ENCODE measurements around the gene ADRB1. TPM values are rescaled to one million over a fixed set of nuclear protein-coding genes. Genes with fewer than 3 reads are reported as not detected.

Gene ADRB1
- total RNA-seq, 4 donors from 2014 or later = 0.13 to 0.66 (median 0.18) TPM; not detected in 1

- no peaks in the 10 kb centered on the region for H3K9me3 ChIP-seq
- H3K4me1 ChIP-seq = peaks cover 6% of the 10 kb centered on the region in 2 donors
- intact Hi-C loops (cut with DNase I; ENCODE audit: low total_unique reads) (no loop called here), in situ Hi-C loops (cut with MboI; ENCODE audit: low sequenced_read_pairs in 4 of 4) (no loop called here)
- H3K27ac ChIP-seq = no peak overlapping the region
- H3K36me3 ChIP-seq = no peaks in the 10 kb centered on the region
- ATAC-seq (no peak), DNase-seq (no peak)
- TF ChIP-seq POLR2A (IDR thresholded peaks at IDR 0.05) = no peak
- no peak for TF ChIP-seq CTCF (IDR thresholded peaks at IDR 0.05 in 4 of 5, conservative IDR thresholded peaks at IDR 0.05 in 1 of 5)
- peaks cover 11 to 25% (median 23%) of the 10 kb centered on the region in 3 donors for H3K27me3 ChIP-seq
- H3K4me3 ChIP-seq = peak overlapping the region in 3 of 4 donors; percentile 27 to 43 (median 32)
Measured at GRCh38 chr10:114045136-114046086, 1.7 kb downstream of the ADRB1 start.

- Histone ChIP-seq H3K36me3 (no peaks in the 10 kb centered on the region), H3K9me3 (no peaks in the 10 kb centered on the region), H3K4me1 (peaks cover 6% of the 10 kb centered on the region in 2 donors), H3K27ac (no peak overlapping the region), H3K4me3 (peak overlapping the region in 2 of 4 donors; percentile 27 to 43), H3K27me3 (peaks cover 11 to 25% (median 23%) of the 10 kb centered on the region in 3 donors)
- DNase-seq (no peak), ATAC-seq (no peak)
- TF ChIP-seq POLR2A (IDR thresholded peaks at IDR 0.05) = no peak
- TF ChIP-seq CTCF (IDR thresholded peaks at IDR 0.05 in 4 of 5, conservative IDR thresholded peaks at IDR 0.05 in 1 of 5) = no peak
- in situ Hi-C loops (cut with MboI; ENCODE audit: low sequenced_read_pairs in 4 of 4) (no loop called here), intact Hi-C loops (cut with DNase I; ENCODE audit: low total_unique reads) (no loop called here)
Measured at GRCh38 chr10:114046087-114046458, 2.4 kb downstream of the ADRB1 start.

- H3K27me3 ChIP-seq = peaks cover 11 to 22% (median 12%) of the 10 kb centered on the region in 3 donors
- H3K36me3 ChIP-seq = no peaks in the 10 kb centered on the region
- in situ Hi-C loops (cut with MboI; ENCODE audit: low sequenced_read_pairs in 4 of 4) = no loop called here
- intact Hi-C loops (cut with DNase I; ENCODE audit: low total_unique reads) = no loop called here
- DNase-seq (no peak), ATAC-seq (no peak)
- no peaks in the 10 kb centered on the region for H3K9me3 ChIP-seq
- peaks cover 1 to 6% of the 10 kb centered on the region in 2 donors for H3K4me1 ChIP-seq
- no peak overlapping the region for H3K4me3 ChIP-seq
- no peak overlapping the region for H3K27ac ChIP-seq
- no peak for TF ChIP-seq POLR2A (IDR thresholded peaks at IDR 0.05)
- no peak for TF ChIP-seq CTCF (IDR thresholded peaks at IDR 0.05 in 4 of 5, conservative IDR thresholded peaks at IDR 0.05 in 1 of 5)
Measured at GRCh38 chr10:114048472-114048871, 4.8 kb downstream of the ADRB1 start.

GRCh38 chr10:114051714-114052113 lies 8.0 kb downstream of the ADRB1 start:
- in situ Hi-C loops (cut with MboI; ENCODE audit: low sequenced_read_pairs in 4 of 4) = no loop called here
- no peaks in the 10 kb centered on the region for H3K4me1 ChIP-seq
- no peak overlapping the region for H3K27ac ChIP-seq
- no peaks in the 10 kb centered on the region for H3K36me3 ChIP-seq
- no peak for ATAC-seq
- no peak for DNase-seq
- TF ChIP-seq POLR2A (IDR thresholded peaks at IDR 0.05) = no peak
- TF ChIP-seq CTCF (IDR thresholded peaks at IDR 0.05 in 4 of 5, conservative IDR thresholded peaks at IDR 0.05 in 1 of 5) = no peak
- intact Hi-C loops (cut with DNase I; ENCODE audit: low total_unique reads) = no loop called here
- H3K27me3 ChIP-seq = peaks cover 0 to 9% (median 7%) of the 10 kb centered on the region in 3 donors
- H3K9me3 ChIP-seq = no peaks in the 10 kb centered on the region
- H3K4me3 ChIP-seq = no peak overlapping the region

Data from gastrocnemius medialis (tissue), 4 donors.